HEK293T (cell line): ENCODE data around the gene EIF4E3.

Experiments
- ARNT ChIP-seq: fragments of 450-650 bp; IDR thresholded peaks from 2 replicates; pipeline ENCODE4 v1.6.1; 2017; ENCODE audit warnings: mild to moderate bottlenecking
- FOXA1 ChIP-seq: fragments of 450-650 bp; IDR thresholded peaks from 2 replicates; pipeline ENCODE4 v1.6.1; 2016; ENCODE audit warnings: mild to moderate bottlenecking
- FOXK2 ChIP-seq: fragments of 450-650 bp; IDR thresholded peaks from 2 replicates; pipeline ENCODE4 v1.6.1; 2016; ENCODE audit warnings: mild to moderate bottlenecking
- FOXM1 ChIP-seq: fragments of 450-650 bp; IDR thresholded peaks from 2 replicates; pipeline ENCODE4 v1.6.1; 2017; ENCODE audit warnings: mild to moderate bottlenecking, borderline replicate concordance
- L3MBTL2 ChIP-seq: fragments of 450-650 bp; conservative IDR thresholded peaks from 2 replicates; pipeline ENCODE4 v1.6.1; 2016; ENCODE audit warnings: mild to moderate bottlenecking
- TARDBP ChIP-seq: fragments of 450-650 bp; IDR thresholded peaks from 2 replicates; pipeline ENCODE4 v1.6.1; 2016
- ZNF384 ChIP-seq: fragments of 450-650 bp; IDR thresholded peaks from 2 replicates; pipeline ENCODE4 v1.6.1; 2016
- TF ChIP-seq, protein P1 (sequence below): fragments of 450-650 bp; IDR thresholded peaks from 2 replicates; pipeline ENCODE4 v1.6.1; 2016

DNA sequence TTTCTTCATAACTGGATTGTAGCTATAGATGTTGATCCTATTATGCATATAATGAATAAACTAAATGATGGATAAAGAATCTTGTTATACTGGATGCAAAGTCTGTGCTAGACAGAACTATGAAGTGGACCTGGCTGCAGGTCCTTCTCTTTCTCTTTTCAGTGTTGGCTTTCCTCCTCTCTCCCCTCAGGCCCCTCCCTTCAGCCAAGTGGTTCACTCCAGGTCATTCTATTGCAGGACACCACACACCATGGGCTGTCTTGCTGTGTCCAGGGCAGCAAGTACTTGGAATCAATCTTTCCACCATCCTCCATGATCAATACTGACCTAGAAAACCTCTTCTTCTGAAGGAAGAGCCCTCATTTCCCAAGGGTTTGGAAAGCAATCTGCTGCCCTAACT, 20.3 kb downstream of the EIF4E3 start:
- TF ChIP-seq ARNT: no peak
- TF ChIP-seq, protein P1, sequence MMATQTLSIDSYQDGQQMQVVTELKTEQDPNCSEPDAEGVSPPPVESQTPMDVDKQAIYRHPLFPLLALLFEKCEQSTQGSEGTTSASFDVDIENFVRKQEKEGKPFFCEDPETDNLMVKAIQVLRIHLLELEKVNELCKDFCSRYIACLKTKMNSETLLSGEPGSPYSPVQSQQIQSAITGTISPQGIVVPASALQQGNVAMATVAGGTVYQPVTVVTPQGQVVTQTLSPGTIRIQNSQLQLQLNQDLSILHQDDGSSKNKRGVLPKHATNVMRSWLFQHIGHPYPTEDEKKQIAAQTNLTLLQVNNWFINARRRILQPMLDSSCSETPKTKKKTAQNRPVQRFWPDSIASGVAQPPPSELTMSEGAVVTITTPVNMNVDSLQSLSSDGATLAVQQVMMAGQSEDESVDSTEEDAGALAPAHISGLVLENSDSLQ: no peak
- no peak for TF ChIP-seq ZNF384
- no peak for TF ChIP-seq FOXA1
- TF ChIP-seq FOXM1: no peak
- no peak for TF ChIP-seq TARDBP
- TF ChIP-seq L3MBTL2: no peak
- no peak for TF ChIP-seq FOXK2
